Stimulated activated CD4-positive, alpha-beta T cell treated with anti-CD3 and anti-CD28 coated beads, Interleukin-15, amount 100 ng/mL, for 24 hours (primary cell): ENCODE results near the gene RUFY3.

Source experiments
- DNase-seq: peaks from one replicate; pipeline ENCODE4 v3.0.0-alpha.2; 2020

The RUFY3 gene

DNA sequence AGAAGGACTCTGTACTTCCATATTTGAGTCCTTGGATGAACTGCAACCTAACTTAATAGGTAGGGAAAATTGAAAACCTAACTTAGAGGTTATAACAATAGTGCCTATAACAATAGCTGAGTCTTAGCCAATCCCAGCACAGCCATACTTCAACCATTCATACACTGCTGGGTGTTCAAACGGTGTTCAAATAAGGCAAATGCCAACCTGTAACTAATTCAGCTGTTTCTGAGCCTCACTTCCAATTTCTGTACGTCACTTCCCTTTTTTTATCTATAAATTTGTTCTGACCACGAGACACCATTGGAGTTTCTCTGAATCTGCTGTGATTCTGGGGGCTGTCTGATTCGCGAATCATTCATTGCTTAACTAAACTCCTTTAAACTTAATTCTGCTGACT is 127.5 kb downstream of the RUFY3 start:
- DNase-seq, result no peak

DNA sequence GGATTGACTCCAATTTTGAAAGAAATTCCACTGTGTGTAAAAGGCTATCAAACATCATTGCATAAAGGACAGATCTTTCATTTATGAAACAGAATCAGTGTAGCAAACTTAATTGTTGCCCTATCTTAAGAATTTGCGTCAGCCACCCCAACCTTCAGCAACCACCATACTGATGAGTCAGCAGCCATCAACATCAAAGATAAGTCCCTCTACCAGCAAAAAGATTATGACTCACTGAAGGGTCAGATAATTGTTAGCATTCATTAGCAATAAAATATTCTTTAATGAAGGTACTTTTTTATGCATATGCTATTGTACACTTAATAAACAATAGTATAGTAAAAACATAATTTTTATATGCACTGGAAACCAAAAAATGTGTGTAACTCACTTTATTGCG is 133.7 kb downstream of the RUFY3 start:
- DNase-seq, result no peak
